Measurements from ENCODE around the gene SMOC2.

The SMOC2 gene

GRCh38 chr6:168440520-168441433 lies at the start of gene SMOC2:
Gene SMOC2, plus strand, starts transcription at chr6:168441184. Its CDS starts 187 bp downstream, at chr6:168441371.
- no peak for DNase-seq

GRCh38 chr6:168393126-168393870 lies 47.7 kb upstream of the SMOC2 start:
- no peak for DNase-seq

- no peak for DNase-seq
These were observed 46.4 kb upstream of the SMOC2 start for GRCh38 chr6:168394606-168395005.

GRCh38 chr6:168395983-168396382 lies 45.0 kb upstream of the SMOC2 start:
- DNase-seq, result no peak

- no peak for DNase-seq
These were observed 44.4 kb upstream of the SMOC2 start for GRCh38 chr6:168396561-168396960.

- no peak for DNase-seq
These were observed 44.0 kb upstream of the SMOC2 start for GRCh38 chr6:168397012-168397411.

- DNase-seq, result no peak
These were observed 40.9 kb upstream of the SMOC2 start for GRCh38 chr6:168400037-168400436.

- DNase-seq, result no peak
These were observed 37.5 kb upstream of the SMOC2 start for GRCh38 chr6:168403370-168404005.

GRCh38 chr6:168404560-168404959 lies 36.4 kb upstream of the SMOC2 start:
- DNase-seq, result no peak

GRCh38 chr6:168407842-168408241 lies 33.1 kb upstream of the SMOC2 start:
- DNase-seq, result no peak

GRCh38 chr6:168408504-168409136 lies 32.4 kb upstream of the SMOC2 start:
- DNase-seq, result no peak

GRCh38 chr6:168410035-168410434 lies 30.9 kb upstream of the SMOC2 start:
- no peak for DNase-seq

- DNase-seq, result no peak
These were observed 30.4 kb upstream of the SMOC2 start for GRCh38 chr6:168410554-168411011.

GRCh38 chr6:168411130-168411529 lies 29.9 kb upstream of the SMOC2 start:
- no peak for DNase-seq

- DNase-seq, result no peak
These were observed 29.2 kb upstream of the SMOC2 start for GRCh38 chr6:168411793-168412192.

- DNase-seq, result no peak
These were observed 28.5 kb upstream of the SMOC2 start for GRCh38 chr6:168412456-168412855.

- DNase-seq, result no peak
These were observed 27.8 kb upstream of the SMOC2 start for GRCh38 chr6:168413018-168413720.

- no peak for DNase-seq
These were observed 27.1 kb upstream of the SMOC2 start for GRCh38 chr6:168413856-168414255.

GRCh38 chr6:168414336-168415097 lies 26.5 kb upstream of the SMOC2 start:
- DNase-seq, result no peak
